ENCODE results near the gene FMNL3.

The FMNL3 gene

GRCh38 chr12:49703647-49704137 lies 3.5 kb downstream of the FMNL3 start:
- no peak for DNase-seq (ENCODE audit: low spot score in 2 of 2)
- peaks cover 12% of the 10 kb centered on the region for H3K4me1 ChIP-seq
- no peaks in the 10 kb centered on the region for H3K36me3 ChIP-seq (replicated peaks)
- H3K9me3 ChIP-seq = no peaks in the 10 kb centered on the region
- in situ Hi-C loops (cut with MboI; ENCODE audit: low sequenced_read_pairs) = no loop called here
- H3K4me3 ChIP-seq = no peak overlapping the region
- peaks cover 5% of the 10 kb centered on the region for H3K27me3 ChIP-seq (ENCODE audit: low read depth)

- Histone ChIP-seq H3K4me1 (peaks cover 17% of the 10 kb centered on the region), H3K4me3 (no peak overlapping the region)
- no peak for DNase-seq (ENCODE audit: low spot score in 2 of 2)
Observed at GRCh38 chr12:49702676-49703215, 4.5 kb downstream of the FMNL3 start.

GRCh38 chr12:49702009-49702408 lies 5.2 kb downstream of the FMNL3 start:
- Histone ChIP-seq H3K36me3 (replicated peaks) (no peaks in the 10 kb centered on the region), H3K27me3 (ENCODE audit: low read depth) (no peaks in the 10 kb centered on the region), H3K9me3 (no peaks in the 10 kb centered on the region), H3K4me3 (no peak overlapping the region), H3K4me1 (peaks cover 16% of the 10 kb centered on the region)
- no peak for DNase-seq (ENCODE audit: low spot score in 2 of 2)
- in situ Hi-C loops (cut with MboI; ENCODE audit: low sequenced_read_pairs) = no loop called here

More at GRCh38 chr12:49702676-49703215, 4.5 kb downstream of the FMNL3 start:
- H3K27me3 ChIP-seq (ENCODE audit: low read depth) = no peaks in the 10 kb centered on the region
- in situ Hi-C loops (cut with MboI; ENCODE audit: low sequenced_read_pairs) = no loop called here
- no peaks in the 10 kb centered on the region for H3K9me3 ChIP-seq
- H3K36me3 ChIP-seq (replicated peaks) = no peaks in the 10 kb centered on the region

GRCh38 chr12:49698619-49699545 lies 8.3 kb downstream of the FMNL3 start:
- Histone ChIP-seq H3K36me3 (replicated peaks) (no peaks in the 10 kb centered on the region), H3K4me1 (peaks cover 12% of the 10 kb centered on the region), H3K4me3 (no peak overlapping the region), H3K9me3 (no peaks in the 10 kb centered on the region), H3K27me3 (ENCODE audit: low read depth) (no peaks in the 10 kb centered on the region)
- in situ Hi-C loops (cut with MboI; ENCODE audit: low sequenced_read_pairs) = no loop called here
- DNase-seq (ENCODE audit: low spot score in 2 of 2) = peak; percentile 39 to 65

- Histone ChIP-seq H3K27me3 (ENCODE audit: low read depth) (no peaks in the 10 kb centered on the region), H3K9me3 (no peaks in the 10 kb centered on the region), H3K4me3 (no peak overlapping the region), H3K4me1 (peaks cover 12% of the 10 kb centered on the region), H3K36me3 (replicated peaks) (no peaks in the 10 kb centered on the region)
- in situ Hi-C loops (cut with MboI; ENCODE audit: low sequenced_read_pairs) = no loop called here
- no peak for DNase-seq (ENCODE audit: low spot score in 2 of 2)
Observed at GRCh38 chr12:49697808-49698207, 9.4 kb downstream of the FMNL3 start.

- Histone ChIP-seq H3K9me3 (no peaks in the 10 kb centered on the region), H3K4me1 (peaks cover 12% of the 10 kb centered on the region)
- no peak for DNase-seq (ENCODE audit: low spot score in 2 of 2)
Observed at GRCh38 chr12:49696723-49697122, 10.5 kb downstream of the FMNL3 start.

GRCh38 chr12:49693931-49694444 lies 13.2 kb downstream of the FMNL3 start:
- in situ Hi-C loops (cut with MboI; ENCODE audit: low sequenced_read_pairs) = no loop called here
- DNase-seq (ENCODE audit: low spot score in 2 of 2) = no peak
- Histone ChIP-seq H3K9me3 (no peaks in the 10 kb centered on the region), H3K36me3 (replicated peaks) (no peaks in the 10 kb centered on the region), H3K27me3 (ENCODE audit: low read depth) (no peaks in the 10 kb centered on the region), H3K4me1 (peaks cover 10% of the 10 kb centered on the region), H3K4me3 (no peak overlapping the region)

More at GRCh38 chr12:49696723-49697122, 10.5 kb downstream of the FMNL3 start:
- no peaks in the 10 kb centered on the region for H3K27me3 ChIP-seq (ENCODE audit: low read depth)
- in situ Hi-C loops (cut with MboI; ENCODE audit: low sequenced_read_pairs) = no loop called here
- H3K4me3 ChIP-seq = no peak overlapping the region
- H3K36me3 ChIP-seq (replicated peaks) = no peaks in the 10 kb centered on the region

- Histone ChIP-seq H3K36me3 (replicated peaks) (no peaks in the 10 kb centered on the region), H3K9me3 (no peaks in the 10 kb centered on the region), H3K27me3 (ENCODE audit: low read depth) (no peaks in the 10 kb centered on the region), H3K4me3 (no peak overlapping the region), H3K4me1 (no peaks in the 10 kb centered on the region)
- in situ Hi-C loops (cut with MboI; ENCODE audit: low sequenced_read_pairs) = no loop called here
- no peak for DNase-seq (ENCODE audit: low spot score in 2 of 2)
Observed at GRCh38 chr12:49692851-49693250, 14.4 kb downstream of the FMNL3 start.

GRCh38 chr12:49689785-49690184 lies 17.4 kb downstream of the FMNL3 start:
- in situ Hi-C loops (cut with MboI; ENCODE audit: low sequenced_read_pairs) = no loop called here
- no peaks in the 10 kb centered on the region for H3K4me1 ChIP-seq
- H3K36me3 ChIP-seq (replicated peaks) = no peaks in the 10 kb centered on the region
- H3K4me3 ChIP-seq = no peak overlapping the region
- H3K27me3 ChIP-seq (ENCODE audit: low read depth) = no peaks in the 10 kb centered on the region
- no peaks in the 10 kb centered on the region for H3K9me3 ChIP-seq
- DNase-seq (ENCODE audit: low spot score in 2 of 2) = no peak

- in situ Hi-C loops (cut with MboI; ENCODE audit: low sequenced_read_pairs) = no loop called here
Observed at GRCh38 chr12:49689237-49689636, 18.0 kb downstream of the FMNL3 start.

GRCh38 chr12:49687941-49688340 lies 19.3 kb downstream of the FMNL3 start:
- Histone ChIP-seq H3K4me1 (no peaks in the 10 kb centered on the region), H3K27me3 (ENCODE audit: low read depth) (no peaks in the 10 kb centered on the region), H3K36me3 (replicated peaks) (no peaks in the 10 kb centered on the region), H3K9me3 (no peaks in the 10 kb centered on the region), H3K4me3 (no peak overlapping the region)
- DNase-seq (ENCODE audit: low spot score in 2 of 2) = no peak
- in situ Hi-C loops (cut with MboI; ENCODE audit: low sequenced_read_pairs) = no loop called here

More at GRCh38 chr12:49689237-49689636, 18.0 kb downstream of the FMNL3 start:
- H3K9me3 ChIP-seq = no peaks in the 10 kb centered on the region
- no peaks in the 10 kb centered on the region for H3K4me1 ChIP-seq
- no peak overlapping the region for H3K4me3 ChIP-seq
- DNase-seq (ENCODE audit: low spot score in 2 of 2) = no peak
- no peaks in the 10 kb centered on the region for H3K27me3 ChIP-seq (ENCODE audit: low read depth)
- H3K36me3 ChIP-seq (replicated peaks) = no peaks in the 10 kb centered on the region

- Histone ChIP-seq H3K4me1 (no peaks in the 10 kb centered on the region), H3K4me3 (no peak overlapping the region), H3K36me3 (replicated peaks) (no peaks in the 10 kb centered on the region), H3K27me3 (ENCODE audit: low read depth) (no peaks in the 10 kb centered on the region), H3K9me3 (no peaks in the 10 kb centered on the region)
- DNase-seq (ENCODE audit: low spot score in 2 of 2) = no peak
- in situ Hi-C loops (cut with MboI; ENCODE audit: low sequenced_read_pairs) = no loop called here
Observed at GRCh38 chr12:49684310-49684854, 22.8 kb downstream of the FMNL3 start.

GRCh38 chr12:49683599-49684309 lies 23.5 kb downstream of the FMNL3 start:
- Histone ChIP-seq H3K4me3 (no peak overlapping the region), H3K9me3 (no peaks in the 10 kb centered on the region), H3K4me1 (no peaks in the 10 kb centered on the region), H3K36me3 (replicated peaks) (no peaks in the 10 kb centered on the region), H3K27me3 (ENCODE audit: low read depth) (no peaks in the 10 kb centered on the region)
- in situ Hi-C loops (cut with MboI; ENCODE audit: low sequenced_read_pairs) = no loop called here
- no peak for DNase-seq (ENCODE audit: low spot score in 2 of 2)

All from HAP-1 (cell line).